C4-2B (cell line): ENCODE results near the gene EZH2.

Source experiments
- CTCF ChIP-seq: fragments of 450-650 bp; conservative IDR thresholded peaks from 2 replicates; pipeline ENCODE4 v1.5.1; 2017; ENCODE audit warnings: mild to moderate bottlenecking
- ZFX ChIP-seq: fragments of 450-650 bp; IDR thresholded peaks from 2 replicates; pipeline ENCODE4 v1.6.1; 2017

- TF ChIP-seq CTCF (no peak), ZFX (no peak)
Observed at GRCh38 chr7:148888300-148888699, 4.2 kb upstream of the EZH2 start.
